ENCODE data around the gene BRF1. TPM values are rescaled to one million over a fixed set of nuclear protein-coding genes. Genes with fewer than 3 reads are reported as not detected.

The BRF1 gene
- total RNA-seq, 4 donors from 2014 or later: 25.2 to 35.6 (median 30.9) TPM

GRCh38 chr14:105187935-105188524, 112.8 kb downstream of the BRF1 start:
- Histone ChIP-seq H3K27me3 (peaks cover 56% of the 10 kb centered on the region), H3K9me3 (peaks cover 0 to 8% (median 0%) of the 10 kb centered on the region in 3 donors), H3K4me3 (no peak overlapping the region), H3K4me1 (peaks cover 0 to 4% (median 0%) of the 10 kb centered on the region in 3 donors), H3K36me3 (no peaks in the 10 kb centered on the region), H3K27ac (no peak overlapping the region)
- ATAC-seq: no peak
- 66% methylated on average over 7 of the region's 14 CpGs; no CpG with 5 or more reads in 1 of the 2 donors for WGBS, 2 donors (ENCODE audit: low coverage in 1 of 2)
- TF ChIP-seq POLR2A (IDR thresholded peaks at IDR 0.05) (no peak), EP300 (IDR thresholded peaks at IDR 0.05) (no peak), POLR2AphosphoS5 (IDR thresholded peaks at IDR 0.05) (no peak)

- ATAC-seq: no peak
- H3K27me3 ChIP-seq: peaks cover 47% of the 10 kb centered on the region
- peaks cover 0 to 8% (median 0%) of the 10 kb centered on the region in 3 donors for H3K9me3 ChIP-seq
- WGBS, 2 donors (ENCODE audit: low coverage in 1 of 2): 38 to 57% methylated on average over 2 to 4 of the region's 4 CpGs
- TF ChIP-seq POLR2AphosphoS5 (IDR thresholded peaks at IDR 0.05): no peak
- TF ChIP-seq CTCF (IDR thresholded peaks at IDR 0.05): no peak
- no peak for TF ChIP-seq EP300 (IDR thresholded peaks at IDR 0.05)
- TF ChIP-seq POLR2A (IDR thresholded peaks at IDR 0.05): no peak
- H3K27ac ChIP-seq: no peak overlapping the region
- H3K36me3 ChIP-seq: no peaks in the 10 kb centered on the region
- H3K4me3 ChIP-seq: no peak overlapping the region
- H3K4me1 ChIP-seq: peaks cover 0 to 2% (median 0%) of the 10 kb centered on the region in 3 donors
Observed at GRCh38 chr14:105187116-105187515, 113.7 kb downstream of the BRF1 start.

- Histone ChIP-seq H3K27ac (no peak overlapping the region), H3K36me3 (no peaks in the 10 kb centered on the region), H3K27me3 (peaks cover 35% of the 10 kb centered on the region), H3K9me3 (peaks cover 0 to 8% (median 0%) of the 10 kb centered on the region in 3 donors), H3K4me1 (peaks cover 0 to 13% (median 0%) of the 10 kb centered on the region in 3 donors), H3K4me3 (no peak overlapping the region)
- no peak for ATAC-seq
- TF ChIP-seq CTCF (IDR thresholded peaks at IDR 0.05): no peak
- no peak for TF ChIP-seq POLR2AphosphoS5 (IDR thresholded peaks at IDR 0.05)
- no peak for TF ChIP-seq EP300 (IDR thresholded peaks at IDR 0.05)
- TF ChIP-seq POLR2A (IDR thresholded peaks at IDR 0.05): no peak
- WGBS, 2 donors (ENCODE audit: low coverage in 1 of 2): 28 to 42% methylated on average over 3 of the region's 4 CpGs
Observed at GRCh38 chr14:105185973-105186372, 114.8 kb downstream of the BRF1 start.

- H3K36me3 ChIP-seq: no peaks in the 10 kb centered on the region
- no peak overlapping the region for H3K27ac ChIP-seq
- no peak for ATAC-seq
- 84% methylated on average over 7 of the region's 18 CpGs; no CpG with 5 or more reads in 1 of the 2 donors for WGBS, 2 donors (ENCODE audit: low coverage in 1 of 2)
- H3K9me3 ChIP-seq: peaks cover 0 to 8% (median 0%) of the 10 kb centered on the region in 3 donors
- TF ChIP-seq POLR2A (IDR thresholded peaks at IDR 0.05): no peak
- no peak for TF ChIP-seq POLR2AphosphoS5 (IDR thresholded peaks at IDR 0.05)
- no peak for TF ChIP-seq EP300 (IDR thresholded peaks at IDR 0.05)
- no peak for TF ChIP-seq CTCF (IDR thresholded peaks at IDR 0.05)
- H3K4me1 ChIP-seq: peaks cover 0 to 21% (median 7%) of the 10 kb centered on the region in 3 donors
- H3K27me3 ChIP-seq: peaks cover 30% of the 10 kb centered on the region
- no peak overlapping the region for H3K4me3 ChIP-seq
Observed at GRCh38 chr14:105185001-105185400, 115.8 kb downstream of the BRF1 start.

- H3K4me1 ChIP-seq: peaks cover 0 to 26% (median 7%) of the 10 kb centered on the region in 3 donors
- H3K9me3 ChIP-seq: peaks cover 0 to 8% (median 0%) of the 10 kb centered on the region in 3 donors
- peaks cover 30% of the 10 kb centered on the region for H3K27me3 ChIP-seq
- ATAC-seq: no peak
- TF ChIP-seq EP300 (IDR thresholded peaks at IDR 0.05) (no peak), POLR2AphosphoS5 (IDR thresholded peaks at IDR 0.05) (no peak), CTCF (IDR thresholded peaks at IDR 0.05) (no peak), POLR2A (IDR thresholded peaks at IDR 0.05) (no peak)
- no CpG with 5 or more reads among the region's 9 CpGs for WGBS, 2 donors (ENCODE audit: low coverage in 1 of 2)
- H3K27ac ChIP-seq: no peak overlapping the region
- no peaks in the 10 kb centered on the region for H3K36me3 ChIP-seq
- no peak overlapping the region for H3K4me3 ChIP-seq
Observed at GRCh38 chr14:105184461-105184860, 116.3 kb downstream of the BRF1 start.
